Lower leg skin (tissue), 4 donors: ENCODE measurements around the gene SLC9B2. TPM values are rescaled to one million over a fixed set of nuclear protein-coding genes. Genes with fewer than 3 reads are reported as not detected.

Experiments
- DNase-seq, 2 donors: peaks; one replicate each; pipeline ENCODE4 v3.0.0-alpha.2; 2019; ENCODE audit warnings: low spot score in 2 of 2
- H3K4me3 ChIP-seq: fragments of 200-600 bp; sonication (generic); 2 replicates; pipeline ENCODE4 v1.5.1; 2017; ENCODE audit warnings: mild to moderate bottlenecking, low read depth; ENCODE audit not compliant: poor library complexity, severe bottlenecking
- POLR2A ChIP-seq, 2 donors: fragments of 450-650 bp; IDR thresholded peaks; one replicate each; pipeline ENCODE4 v1.6.1; 2016 to 2017; ENCODE audit warnings: antibody characterized with exemption in 2 of 2, mild to moderate bottlenecking in 1 of 2, moderate library complexity in 1 of 2
- WGBS, 2 donors: methylation state at CpG; one replicate each; pipeline ENCODE4 v1.1.5; 2018; 5-methylcytosine and 5-hydroxymethylcytosine counted together
- intact Hi-C: fragments of 100-400 bp; cut with DNase I; formaldehyde crosslinking; loops from one replicate; pipeline ENCODE4 v1.15.0; 2023; ENCODE audit warnings: low total_unique reads
- total RNA-seq, 4 donors: library from RNA; depleted of rRNA; stranded (reverse); fragments of >200 nt; gene quantifications; one replicate each; pipeline ENCODE4 v1.1.0, GENCODE V29; 2016
- TF ChIP-seq, protein P1 (sequence below), 3 donors: fragments of 450-650 bp; IDR thresholded peaks; one replicate each; pipeline ENCODE4 v1.5.1; 2016; ENCODE audit warnings: antibody characterized with exemption in 3 of 3, mild to moderate bottlenecking in 3 of 3, moderate library complexity in 2 of 3

SLC9B2 gene
- total RNA-seq, 4 donors from 2014 or later = 1.3 to 4.3 (median 2.8) TPM

DNA sequence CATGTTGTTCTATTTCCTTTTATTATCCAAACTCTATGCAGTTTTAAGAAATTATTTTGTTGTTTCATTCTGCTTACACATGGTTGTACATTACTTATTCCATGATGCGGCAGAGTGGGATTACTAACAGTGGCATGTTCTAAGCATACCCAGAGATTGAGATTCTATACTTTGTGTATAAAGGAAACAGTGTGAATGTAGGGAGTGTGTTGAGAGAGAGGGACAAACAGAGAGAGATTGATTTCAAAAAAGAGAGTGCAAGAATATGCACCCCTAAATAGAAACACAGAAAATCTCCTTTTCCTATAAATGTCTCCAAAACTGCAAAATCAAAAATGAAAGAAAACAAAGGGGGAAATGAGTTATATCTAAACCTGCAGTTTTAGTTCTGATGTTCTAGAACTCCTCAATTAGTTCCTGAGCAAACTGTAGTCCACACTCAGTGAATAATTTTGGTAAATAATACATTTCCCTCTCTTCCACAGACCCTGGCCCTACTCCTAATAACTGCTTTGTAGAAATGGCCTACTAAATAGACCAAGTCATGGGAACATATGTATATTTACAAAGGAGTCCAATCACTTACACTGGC lies 88.0 kb downstream of the SLC9B2 start:
- TF ChIP-seq, protein P1, sequence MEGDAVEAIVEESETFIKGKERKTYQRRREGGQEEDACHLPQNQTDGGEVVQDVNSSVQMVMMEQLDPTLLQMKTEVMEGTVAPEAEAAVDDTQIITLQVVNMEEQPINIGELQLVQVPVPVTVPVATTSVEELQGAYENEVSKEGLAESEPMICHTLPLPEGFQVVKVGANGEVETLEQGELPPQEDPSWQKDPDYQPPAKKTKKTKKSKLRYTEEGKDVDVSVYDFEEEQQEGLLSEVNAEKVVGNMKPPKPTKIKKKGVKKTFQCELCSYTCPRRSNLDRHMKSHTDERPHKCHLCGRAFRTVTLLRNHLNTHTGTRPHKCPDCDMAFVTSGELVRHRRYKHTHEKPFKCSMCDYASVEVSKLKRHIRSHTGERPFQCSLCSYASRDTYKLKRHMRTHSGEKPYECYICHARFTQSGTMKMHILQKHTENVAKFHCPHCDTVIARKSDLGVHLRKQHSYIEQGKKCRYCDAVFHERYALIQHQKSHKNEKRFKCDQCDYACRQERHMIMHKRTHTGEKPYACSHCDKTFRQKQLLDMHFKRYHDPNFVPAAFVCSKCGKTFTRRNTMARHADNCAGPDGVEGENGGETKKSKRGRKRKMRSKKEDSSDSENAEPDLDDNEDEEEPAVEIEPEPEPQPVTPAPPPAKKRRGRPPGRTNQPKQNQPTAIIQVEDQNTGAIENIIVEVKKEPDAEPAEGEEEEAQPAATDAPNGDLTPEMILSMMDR (IDR thresholded peaks at IDR 0.05) = no peak
- TF ChIP-seq POLR2A (IDR thresholded peaks at IDR 0.05) = no peak
- WGBS, 2 donors = 95 to 98% methylated on average over 1 of the region's 1 CpG
- H3K4me3 ChIP-seq = no peak overlapping the region
- intact Hi-C loops = no loop called here
- DNase-seq = no peak

DNA sequence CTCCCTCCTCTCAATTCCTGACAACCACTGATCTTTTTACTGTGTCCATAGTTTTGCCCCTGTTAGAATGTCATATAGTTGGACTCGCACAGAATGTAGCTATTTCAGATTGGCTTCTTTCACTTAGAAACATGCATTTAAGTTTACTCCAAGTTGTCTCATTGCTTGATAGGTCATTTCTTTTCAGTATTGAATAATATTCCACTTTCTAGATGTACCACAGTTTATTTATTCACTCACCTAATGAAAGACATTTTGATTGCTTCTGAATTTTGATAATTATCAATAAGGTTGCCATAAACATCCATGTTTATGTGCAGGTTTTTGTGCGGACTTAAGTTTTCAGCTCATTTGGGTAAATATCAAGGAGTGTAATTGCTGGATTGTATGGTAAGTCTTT lies 95.6 kb downstream of the SLC9B2 start:
- no peak overlapping the region for H3K4me3 ChIP-seq
- intact Hi-C loops = no loop called here
- TF ChIP-seq, protein P1 (IDR thresholded peaks at IDR 0.05) = no peak
- TF ChIP-seq POLR2A (IDR thresholded peaks at IDR 0.05) = no peak
- WGBS, 2 donors = 96 to 97% methylated on average over 2 of the region's 2 CpGs
- no peak for DNase-seq

Other genes with a start within 250 kb of the SLC9B2 start
- gene UBE2D3, start 249.2 kb downstream of the SLC9B2 start, total RNA-seq = 100 to 1,000 TPM; 391 to 497 (median 418) TPM
- gene CISD2, start 207.8 kb downstream of the SLC9B2 start, total RNA-seq = 10 to 100 TPM in 3 of 4 donors, 1 to 10 TPM in 1; 5.5 to 12.0 (median 11.3) TPM
- 1 to 10 TPM in 1 of 4 donors, under 1 TPM in 3; 0.30 to 1.4 (median 0.51) TPM for gene SLC9B1, start 57.1 kb downstream of the SLC9B2 start, total RNA-seq
- 10 to 100 TPM; 29.9 to 44.5 (median 38.9) TPM for gene BDH2, start 23.1 kb upstream of the SLC9B2 start, total RNA-seq
- gene CENPE, start 121.6 kb upstream of the SLC9B2 start, total RNA-seq = 1 to 10 TPM in 3 of 4 donors, under 1 TPM in 1; 0.80 to 1.7 (median 1.4) TPM